Measurements from ENCODE around the gene NELFB.

The NELFB gene

DNA sequence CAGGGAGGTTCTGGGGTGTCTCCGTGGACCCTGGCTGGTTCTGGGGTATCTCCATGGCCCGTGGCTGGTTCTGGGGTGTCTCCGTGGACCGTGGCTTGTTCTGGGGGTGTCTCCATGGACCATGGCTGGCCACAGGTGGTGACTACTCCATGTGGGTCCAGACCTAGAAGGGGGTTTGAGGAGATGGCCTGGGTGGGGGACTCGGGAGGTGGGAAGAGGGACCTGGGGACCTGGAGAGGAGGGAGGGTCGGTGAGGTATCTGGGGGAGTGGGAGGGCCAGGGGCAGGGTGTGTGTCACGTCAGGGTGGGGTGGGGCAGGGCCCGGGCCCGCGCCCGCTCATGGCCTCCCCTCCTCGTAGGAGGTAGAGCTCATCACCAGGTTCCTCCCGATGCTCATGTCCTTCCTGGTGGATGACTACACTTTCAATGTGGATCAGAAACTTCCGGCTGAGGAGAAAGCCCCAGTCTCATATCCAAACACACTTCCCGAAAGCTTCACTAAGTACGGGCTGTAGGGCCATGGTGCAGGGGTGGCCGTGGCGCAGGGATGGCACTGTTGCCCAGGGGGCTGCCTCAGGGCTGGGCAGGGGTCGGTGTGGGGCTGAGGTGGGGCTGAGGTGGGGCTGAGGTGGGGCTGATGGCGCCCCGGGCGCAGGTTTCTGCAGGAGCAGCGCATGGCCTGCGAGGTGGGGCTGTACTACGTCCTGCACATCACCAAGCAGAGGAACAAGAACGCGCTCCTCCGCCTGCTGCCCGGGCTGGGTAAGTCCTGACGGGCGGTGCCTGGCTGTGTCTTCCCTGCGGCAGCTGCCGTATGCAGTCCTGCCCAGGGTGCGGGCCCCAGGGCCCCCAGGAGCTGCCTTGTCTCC is 11.7 kb downstream of the NELFB start:
- in situ Hi-C loops (cut with MboI; ENCODE audit: low sequenced_read_pairs) = no loop called here

DNA sequence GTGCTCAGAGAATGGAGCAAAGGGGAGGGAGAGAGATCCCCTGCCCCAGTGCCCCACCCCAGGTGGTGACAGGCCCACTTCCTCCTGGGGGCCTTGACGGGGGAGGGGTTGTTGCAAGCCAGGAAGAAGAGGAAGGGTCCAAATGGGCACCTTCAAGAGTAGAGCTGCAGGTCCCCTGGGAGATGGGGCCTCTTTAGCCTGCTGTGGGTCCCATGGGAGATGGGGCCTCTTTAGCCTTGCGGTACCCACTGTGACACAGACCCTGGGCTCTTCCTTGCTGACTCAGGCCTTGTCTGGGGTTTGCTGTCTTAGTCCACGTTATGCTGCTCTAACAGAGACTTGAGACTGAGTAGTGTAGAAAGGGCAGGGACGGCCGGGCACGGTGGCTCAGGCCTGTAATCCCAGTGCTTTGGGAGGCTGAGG is 12.8 kb downstream of the NELFB start:
- in situ Hi-C loops (cut with MboI; ENCODE audit: low sequenced_read_pairs) = no loop called here

DNA sequence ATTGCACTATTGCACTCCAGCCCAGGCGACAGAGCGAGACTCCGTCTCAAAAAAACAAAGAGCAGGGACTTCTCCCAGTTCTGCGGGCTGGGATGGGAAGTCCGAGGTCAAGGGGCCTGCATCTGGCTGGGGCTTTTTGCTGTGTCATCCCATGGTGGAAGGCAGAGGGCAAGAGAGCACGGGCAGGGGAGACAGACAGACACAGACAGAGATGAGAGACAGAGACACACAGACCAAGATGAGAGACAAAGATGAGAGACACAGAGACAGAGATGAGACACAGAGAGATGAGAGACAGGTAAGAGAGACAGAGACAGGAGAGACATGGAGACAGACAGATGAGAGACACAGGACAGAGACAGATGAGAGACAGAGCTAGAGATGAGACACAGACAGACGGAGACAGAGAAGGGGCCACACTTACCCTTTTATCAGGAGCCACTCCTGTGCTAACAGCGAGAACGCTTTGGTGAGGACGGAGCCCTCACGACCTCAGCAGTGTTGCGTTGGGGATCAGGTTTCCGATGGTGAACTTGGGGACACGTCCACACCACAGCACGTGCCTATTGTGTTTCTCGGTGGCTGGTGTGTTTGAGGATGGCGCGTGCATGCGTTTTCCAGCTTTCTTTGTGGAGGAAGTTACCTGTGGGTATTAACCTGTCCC is 13.5 kb downstream of the NELFB start:
- in situ Hi-C loops (cut with MboI; ENCODE audit: low sequenced_read_pairs) = no loop called here

DNA sequence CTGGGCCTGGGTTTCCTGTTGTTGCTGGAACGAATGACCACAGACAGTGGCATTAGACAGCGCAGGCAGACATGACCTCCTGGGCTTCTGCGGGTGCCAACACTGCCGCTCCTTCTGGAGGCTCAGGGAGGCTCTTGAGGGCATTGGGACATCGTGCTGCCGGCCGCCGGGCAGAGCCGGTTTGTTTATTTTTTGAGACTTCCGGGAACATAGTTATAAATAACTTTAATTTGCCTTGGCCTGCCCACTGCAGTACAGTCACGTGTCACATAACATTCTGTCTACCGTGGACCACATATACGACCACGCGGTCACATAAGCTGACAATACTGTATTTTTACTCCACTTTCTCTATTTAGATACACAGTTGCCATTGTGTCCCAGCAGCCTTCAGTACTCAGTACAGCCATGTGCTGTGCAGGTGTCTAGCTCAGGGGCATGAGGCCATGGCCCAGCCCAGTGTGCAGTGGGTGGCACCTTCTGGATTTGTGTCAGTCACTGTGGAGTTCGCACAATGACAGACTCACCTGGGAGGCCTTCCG is 14.2 kb downstream of the NELFB start:
- in situ Hi-C loops (cut with MboI; ENCODE audit: low sequenced_read_pairs) = no loop called here

DNA sequence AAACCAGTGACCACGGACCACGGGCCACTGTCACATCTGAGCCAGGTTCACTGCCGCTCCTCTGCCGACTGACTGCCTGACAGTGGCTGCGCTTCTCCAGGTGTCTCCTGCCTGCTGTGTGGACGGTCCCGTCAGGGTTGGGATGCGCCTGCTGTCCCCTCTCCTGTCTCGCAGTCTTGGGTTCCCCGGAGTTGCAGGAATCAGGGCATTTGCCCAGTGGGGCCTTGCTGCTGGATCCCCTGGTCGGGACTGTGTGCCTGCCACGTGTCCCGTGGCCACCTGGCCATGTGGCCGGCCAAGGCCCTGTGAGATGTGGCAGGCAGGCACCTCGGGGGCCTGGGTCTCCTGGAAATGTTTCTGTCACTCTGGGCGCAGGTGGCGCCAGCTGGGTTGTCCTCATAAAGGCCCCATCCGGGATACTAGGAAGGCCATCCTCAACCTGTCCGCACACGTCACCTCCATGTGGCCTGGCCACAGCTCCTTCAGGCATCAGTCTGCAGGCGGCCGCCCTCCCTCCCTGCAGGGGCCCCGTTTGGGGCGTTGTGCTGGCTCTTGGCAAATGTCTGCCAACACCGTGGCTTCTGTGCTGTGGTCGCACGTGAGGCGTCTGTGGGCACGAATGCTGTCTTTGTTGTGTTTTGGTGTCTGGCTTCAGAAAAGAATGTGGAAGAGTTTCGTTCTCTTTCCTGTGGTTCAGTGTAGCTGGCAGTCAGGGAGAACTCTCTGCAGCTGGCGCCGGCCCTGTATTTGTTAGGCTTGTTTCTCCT is 16.0 kb downstream of the NELFB start:
- in situ Hi-C loops (cut with MboI; ENCODE audit: low sequenced_read_pairs) = no loop called here

DNA sequence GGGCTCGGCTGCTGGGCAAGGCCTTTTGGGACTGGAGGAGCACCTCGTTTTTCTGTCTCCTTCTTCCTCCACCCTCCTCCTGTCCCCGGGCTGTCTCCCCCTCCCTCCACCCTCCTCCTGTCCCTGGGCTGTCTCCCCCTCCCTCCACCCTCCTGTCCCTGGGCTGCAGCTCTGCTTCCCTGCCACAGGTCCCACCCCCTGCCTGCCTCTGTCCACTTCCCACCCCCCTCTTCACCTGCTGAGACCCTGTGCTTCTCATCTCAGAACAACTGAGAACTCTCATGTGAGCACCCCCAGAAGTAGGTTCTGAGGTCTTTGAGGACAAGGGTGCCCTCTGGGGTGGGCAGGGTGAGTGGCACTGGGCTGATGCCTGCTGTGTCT is 16.6 kb downstream of the NELFB start:
- in situ Hi-C loops (cut with MboI; ENCODE audit: low sequenced_read_pairs) = no loop called here

DNA sequence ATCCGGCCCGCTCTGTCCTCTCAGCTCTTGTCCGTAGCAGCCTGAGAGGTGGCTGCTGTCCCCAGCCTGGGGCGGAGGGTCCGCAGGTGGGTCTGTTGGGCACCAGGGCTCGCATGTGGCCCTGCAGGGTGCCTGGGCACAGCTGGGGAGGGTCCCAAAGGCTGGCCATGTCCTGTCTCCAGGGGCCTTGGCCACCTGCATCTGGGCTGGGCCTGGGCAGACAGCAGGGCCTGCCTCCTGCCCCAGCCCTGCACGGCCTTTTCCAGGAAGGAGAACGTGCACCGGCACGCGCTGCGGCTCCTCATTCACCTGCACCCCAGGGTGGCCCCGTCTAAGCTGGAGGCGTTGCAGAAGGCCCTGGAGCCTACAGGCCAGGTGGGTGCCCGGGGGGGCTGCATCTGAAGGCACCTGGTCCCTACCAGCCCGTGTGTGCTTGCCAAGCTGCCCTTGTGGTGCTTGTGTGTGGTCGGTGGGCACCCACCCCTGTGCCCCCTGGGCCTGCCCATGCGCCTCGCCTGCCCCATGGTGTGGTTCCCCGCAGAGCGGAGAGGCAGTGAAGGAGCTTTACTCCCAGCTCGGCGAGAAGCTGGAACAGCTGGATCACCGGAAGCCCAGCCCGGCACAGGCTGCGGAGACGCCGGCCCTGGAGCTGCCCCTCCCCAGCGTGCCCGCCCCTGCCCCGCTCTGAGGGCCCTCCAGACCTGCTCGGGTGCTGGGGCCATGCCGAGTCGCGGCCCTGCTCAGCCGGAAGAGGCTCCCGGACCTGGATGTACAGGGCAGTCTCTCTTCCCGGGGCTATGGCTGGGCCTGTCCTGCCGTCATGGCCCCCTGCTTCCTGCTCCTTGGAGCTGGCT is 17.3 kb downstream of the NELFB start:
- in situ Hi-C loops (cut with MboI; ENCODE audit: low sequenced_read_pairs) = no loop called here

DNA sequence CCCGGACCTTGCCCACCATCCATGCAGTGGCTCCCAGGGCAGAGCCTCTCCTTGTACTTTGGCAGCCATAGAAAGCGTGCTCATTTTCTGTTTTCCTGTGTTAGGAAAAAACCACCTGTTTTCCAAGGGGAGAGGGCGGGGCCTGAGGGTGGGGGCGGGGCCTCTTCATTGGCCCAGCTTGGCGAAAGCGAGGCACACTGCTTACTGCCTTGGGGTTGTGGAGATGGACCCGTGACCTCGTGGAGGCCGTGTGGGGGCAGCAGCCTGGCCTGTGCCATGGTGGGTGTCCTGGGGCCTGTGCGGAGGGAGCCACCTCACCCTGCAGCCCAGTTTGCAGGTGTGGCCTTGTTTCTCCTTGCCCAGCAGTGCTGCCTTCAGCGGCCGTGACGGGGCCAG is 18.0 kb downstream of the NELFB start:
- in situ Hi-C loops (cut with MboI; ENCODE audit: low sequenced_read_pairs) = no loop called here

DNA sequence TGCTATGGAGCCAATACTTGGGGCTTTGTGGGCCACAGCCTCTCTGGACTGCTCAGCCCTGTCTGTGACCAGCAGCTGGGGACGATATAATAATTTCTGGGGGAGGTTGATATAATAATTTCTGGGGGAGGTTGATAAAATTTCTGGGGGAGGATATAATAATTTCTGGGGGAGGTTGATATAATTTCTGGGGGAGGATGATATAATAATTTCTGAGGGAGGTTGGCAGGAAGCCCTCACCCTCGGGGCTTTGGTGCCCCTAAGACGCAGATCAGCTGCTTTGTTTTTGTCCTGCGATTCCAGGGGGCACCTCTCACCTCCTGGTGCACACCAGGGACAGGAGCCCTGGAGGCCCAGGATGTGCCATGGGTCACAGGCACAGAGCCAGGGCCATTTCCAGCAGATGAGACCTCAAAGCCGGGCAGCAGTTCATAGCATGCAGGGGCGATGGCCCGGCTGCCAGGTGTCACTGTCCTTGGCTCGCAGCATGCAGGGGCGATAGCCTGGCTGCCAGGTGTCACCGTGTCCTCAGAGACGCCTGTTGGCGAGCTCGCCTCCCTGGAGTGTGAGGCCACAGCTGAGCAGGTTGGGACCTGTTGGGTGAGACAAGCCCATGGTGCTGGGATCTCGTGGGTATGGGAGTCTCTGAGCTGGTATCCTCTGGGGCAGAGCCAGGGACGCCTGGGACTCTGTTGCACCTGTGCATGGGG is 18.6 kb downstream of the NELFB start:
- in situ Hi-C loops (cut with MboI; ENCODE audit: low sequenced_read_pairs) = no loop called here

DNA sequence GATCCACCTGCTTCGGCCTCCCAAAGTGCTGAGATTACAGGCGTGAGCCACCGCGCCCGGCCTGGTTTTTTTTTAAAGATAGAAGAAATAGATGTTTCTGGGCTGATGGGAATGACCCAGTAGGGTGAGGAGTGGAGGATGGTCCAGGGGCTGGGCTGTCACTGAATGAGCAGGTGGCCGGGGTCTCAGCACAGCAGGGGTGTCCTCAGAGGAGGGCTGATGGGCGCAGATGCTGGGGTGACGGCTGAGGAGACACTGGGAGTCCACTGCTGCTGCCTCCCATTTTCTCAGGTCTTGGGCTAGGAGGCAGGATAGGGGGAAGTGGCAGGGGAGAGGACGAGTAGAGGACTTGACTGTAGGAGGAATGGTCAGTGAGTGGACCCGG is 20.1 kb downstream of the NELFB start:
- in situ Hi-C loops (cut with MboI; ENCODE audit: low sequenced_read_pairs) = no loop called here

DNA sequence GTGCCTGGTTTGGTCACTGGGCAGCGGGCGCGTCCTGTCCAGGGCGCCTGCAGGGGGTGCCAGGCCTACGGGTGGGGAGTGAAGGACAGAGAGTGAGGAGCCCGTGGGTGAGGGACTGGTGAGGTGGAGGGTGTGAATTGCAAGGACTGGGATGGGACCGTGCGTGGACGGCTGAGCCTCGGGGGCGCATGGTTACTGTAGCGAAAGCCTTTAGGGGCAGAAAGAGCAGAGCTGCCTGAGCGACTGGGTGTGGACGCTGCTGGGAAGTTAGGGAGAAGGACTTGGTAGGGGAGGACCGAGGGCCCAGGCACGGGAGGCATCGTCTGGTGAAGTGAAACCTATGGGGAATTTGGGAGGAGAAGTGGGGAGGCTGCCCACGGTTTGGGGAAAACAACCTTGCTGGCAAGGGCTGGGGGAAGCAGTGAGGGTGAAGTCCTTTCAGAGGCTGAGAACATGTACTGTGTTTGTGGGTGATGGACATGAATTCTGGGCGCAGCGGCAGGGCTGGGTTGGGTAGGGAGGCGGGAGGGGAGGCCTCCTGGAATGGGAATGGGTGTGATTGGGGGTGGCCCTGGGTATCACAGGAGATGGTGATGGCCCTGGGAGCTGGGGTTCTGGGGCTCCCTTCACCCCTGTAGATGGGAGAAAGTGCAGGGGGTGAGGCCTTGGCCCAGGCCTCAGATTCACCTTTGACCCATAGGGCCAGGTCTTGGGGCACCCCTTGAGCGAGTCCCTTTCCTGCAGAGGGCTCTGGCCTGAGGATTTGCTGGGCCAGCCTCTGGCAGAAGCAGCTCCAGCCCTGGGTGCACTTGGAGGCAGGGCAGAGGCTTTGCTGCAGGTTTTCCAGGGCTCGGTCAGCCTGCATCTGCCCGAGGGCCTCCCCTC is 20.7 kb downstream of the NELFB start:
- in situ Hi-C loops (cut with MboI; ENCODE audit: low sequenced_read_pairs) = no loop called here

DNA sequence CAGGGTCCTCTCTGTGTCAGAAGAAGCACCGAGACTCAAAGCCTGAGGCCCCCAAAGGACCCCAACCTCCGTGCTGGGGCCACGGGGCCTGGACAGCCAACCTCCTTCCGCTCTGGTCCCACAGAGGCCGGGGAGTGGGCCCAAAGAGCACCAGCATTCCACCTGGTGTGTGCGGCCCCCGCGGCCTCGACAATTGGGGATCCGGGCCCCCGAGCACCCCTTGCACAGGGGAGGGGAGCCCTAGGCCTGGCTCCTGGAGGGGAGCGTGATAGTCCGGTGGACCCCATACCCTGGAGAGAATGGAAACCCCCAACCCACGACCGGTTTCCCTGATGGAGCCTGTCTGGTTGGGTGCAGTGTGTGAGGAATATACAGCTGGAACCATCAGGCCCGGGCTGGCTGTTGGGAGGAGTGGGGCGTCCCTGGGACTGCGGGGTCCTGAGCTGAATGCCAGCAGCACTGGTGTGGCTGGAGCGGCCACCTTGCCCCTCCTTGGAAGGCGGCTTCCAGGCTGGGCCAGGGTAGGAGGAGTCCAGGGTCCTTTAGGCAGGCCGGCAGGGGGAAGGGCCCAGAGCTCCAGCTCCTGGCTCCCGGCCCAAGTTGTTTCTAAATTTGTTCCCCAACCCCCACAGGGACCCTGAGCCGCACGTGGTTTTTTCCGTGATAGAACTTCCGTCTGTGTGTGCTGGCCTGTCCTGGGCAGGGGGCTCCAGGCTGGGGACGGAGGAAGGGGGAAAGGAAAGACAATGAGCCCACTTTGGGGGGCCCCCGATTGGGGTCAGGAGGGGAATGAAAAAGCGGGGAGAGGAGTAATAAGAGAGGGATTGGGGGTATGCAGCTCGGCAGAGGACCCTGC is 21.6 kb downstream of the NELFB start:
- in situ Hi-C loops (cut with MboI; ENCODE audit: low sequenced_read_pairs) = no loop called here

DNA sequence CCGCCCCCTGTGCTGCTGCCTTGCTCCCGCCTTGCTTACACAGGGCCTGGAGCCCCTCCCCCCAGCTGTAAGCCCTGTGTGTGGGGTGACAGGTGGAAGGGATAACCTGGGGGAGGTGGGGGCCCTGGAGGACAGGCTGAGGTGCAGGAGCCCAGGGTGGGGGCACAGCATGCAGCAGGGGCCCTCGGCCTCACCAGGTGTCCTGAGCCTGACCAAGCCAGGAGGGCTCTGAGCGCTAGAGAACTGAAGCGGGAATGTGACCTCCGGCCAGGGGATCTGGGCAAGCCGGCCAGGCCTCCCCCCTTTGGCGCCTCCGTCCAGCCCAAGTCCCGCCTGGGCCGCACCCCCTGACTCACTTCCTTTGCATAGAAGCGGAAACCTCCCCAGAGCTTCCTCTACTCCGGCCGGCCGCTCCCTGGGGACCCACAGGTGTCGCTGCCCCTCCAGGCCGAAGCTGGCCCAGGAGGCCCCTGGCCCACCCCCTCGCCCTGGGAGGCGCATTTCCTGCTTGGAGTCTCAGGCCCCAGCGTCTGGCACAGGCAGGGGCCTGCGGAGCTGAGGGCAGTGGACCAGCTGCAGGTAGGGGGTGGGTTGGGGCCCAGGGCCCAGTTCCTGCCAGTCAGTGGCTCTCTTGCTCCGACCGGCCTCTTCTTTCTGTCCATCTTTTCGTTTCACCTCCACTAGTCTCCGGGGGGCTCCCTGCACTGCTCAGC is 22.4 kb downstream of the NELFB start, which contains the start of gene TOR4A:
TOR4A (plus strand) TSS at position 398 of the 713 bp plus-strand sequence. CDS start 964 bp downstream, outside the sequence.
- in situ Hi-C loops (cut with MboI; ENCODE audit: low sequenced_read_pairs) = no loop called here

DNA sequence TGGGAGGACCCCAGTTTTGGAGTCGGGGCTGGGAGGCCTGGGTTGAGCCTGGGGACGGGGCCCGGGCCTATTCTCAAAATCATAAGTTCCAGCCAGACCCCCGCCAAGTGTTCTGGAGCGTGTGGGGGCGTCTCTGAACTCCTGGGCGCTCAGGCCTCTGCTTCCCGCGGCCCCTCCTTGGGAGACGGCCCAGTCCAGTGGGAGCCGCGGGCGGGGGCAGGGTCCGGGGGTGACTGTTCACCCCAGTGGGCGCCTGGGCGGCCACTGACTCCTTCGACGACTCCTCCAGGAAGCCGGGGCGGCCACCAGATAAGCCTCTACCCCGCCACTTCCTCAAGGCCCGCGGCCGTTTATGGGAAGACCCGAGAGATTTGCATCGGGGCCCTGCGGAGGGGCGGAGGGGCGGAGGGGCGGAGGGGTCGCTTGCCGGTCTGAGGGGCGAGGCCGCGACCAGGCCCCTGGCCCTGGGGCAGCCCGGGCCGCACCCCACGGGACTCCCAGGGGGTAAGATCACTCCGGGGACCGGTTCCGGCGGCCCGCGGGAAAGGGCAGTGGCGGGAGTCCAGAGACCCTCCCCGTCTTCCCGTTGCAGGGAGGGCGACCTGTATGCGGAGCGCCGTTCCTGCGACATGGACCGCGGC is 23.1 kb downstream of the NELFB start:
- in situ Hi-C loops (cut with MboI; ENCODE audit: low sequenced_read_pairs) = no loop called here

DNA sequence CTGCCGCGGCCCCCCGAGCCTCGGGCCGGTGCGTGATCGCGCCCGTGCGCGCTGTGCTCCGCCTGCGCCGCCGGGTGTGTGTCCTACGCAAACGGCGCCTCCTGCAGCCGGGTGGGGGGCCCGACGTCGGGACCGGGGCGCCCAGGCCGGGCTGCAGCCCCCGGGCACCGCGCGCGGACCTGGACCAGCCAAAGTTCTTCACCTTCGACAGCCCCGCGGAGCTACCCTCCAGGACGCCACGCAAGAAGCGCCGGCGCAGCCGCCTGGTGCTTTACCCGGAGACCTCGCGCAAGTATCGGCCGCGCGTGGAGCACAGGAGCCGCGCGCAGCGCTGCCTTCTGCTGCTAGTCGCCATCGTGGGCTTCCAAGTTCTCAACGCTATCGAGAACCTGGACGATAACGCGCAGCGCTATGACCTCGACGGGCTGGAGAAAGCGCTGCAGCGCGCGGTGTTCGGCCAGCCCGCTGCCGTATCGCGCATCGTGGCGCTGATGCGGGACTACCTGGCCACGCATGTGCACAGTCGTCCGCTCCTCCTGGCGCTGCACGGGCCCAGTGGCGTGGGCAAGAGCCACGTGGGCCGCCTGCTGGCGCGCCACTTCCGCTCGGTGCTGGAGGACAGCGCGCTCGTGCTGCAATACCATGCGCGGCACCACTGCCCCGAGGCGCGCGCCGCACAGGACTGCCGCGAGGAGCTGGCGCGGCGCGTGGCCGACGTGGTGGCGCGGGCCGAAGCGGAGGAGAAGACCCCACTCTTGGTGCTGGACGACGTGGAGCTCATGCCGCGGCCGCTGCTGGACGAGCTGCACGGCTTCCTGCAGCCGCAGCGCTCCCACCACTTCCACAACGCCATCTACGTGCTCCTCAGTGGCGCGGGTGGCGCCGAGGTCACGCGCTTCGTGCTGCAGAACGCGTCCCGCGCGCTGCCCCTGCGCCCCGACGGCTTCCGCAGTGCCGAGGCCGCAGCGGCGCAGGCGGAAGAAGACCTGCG is 23.9 kb downstream of the NELFB start:
- in situ Hi-C loops (cut with MboI; ENCODE audit: low sequenced_read_pairs) = no loop called here
